Memory B cell (primary cell): ENCODE data around the gene CCDC69.
"Not testable (repeated sequence)": the region's sequence is repeated elsewhere in the genome, so short reads cannot be mapped to it uniquely, and the experiment has no call there.

Experiments
- ATAC-seq: fragments of 150-1000 bp; cut with Tn5 transposase; 2 replicates; pipeline ENCODE4 v1.10.0; 2021; ENCODE audit warnings: low read depth, mild to moderate bottlenecking, moderate library complexity
- DNase-seq, 2 donors: peaks; one replicate each; pipeline ENCODE4 v3.0.0; 2022; ENCODE audit warnings: low spot score in 2 of 2
- H3K27ac Mint-ChIP-seq: one replicate; pipeline ENCODE4 v1.8.0; 2022; ENCODE audit warnings: mild to moderate bottlenecking, moderate library complexity, mixed read lengths
- H3K27me3 Mint-ChIP-seq: one replicate; pipeline ENCODE4 v1.8.0; 2022; ENCODE audit warnings: mixed read lengths
- H3K36me3 Mint-ChIP-seq: one replicate; pipeline ENCODE4 v1.8.0; 2022; ENCODE audit warnings: mild to moderate bottlenecking, mixed read lengths
- H3K4me1 Mint-ChIP-seq: one replicate; pipeline ENCODE4 v1.8.0; 2022; ENCODE audit warnings: mixed read lengths
- H3K4me3 Mint-ChIP-seq: one replicate; pipeline ENCODE4 v1.8.0; 2022; ENCODE audit warnings: mild to moderate bottlenecking, moderate library complexity, mixed read lengths
- H3K9me3 Mint-ChIP-seq: one replicate; pipeline ENCODE4 v1.8.0; 2022; ENCODE audit warnings: mixed read lengths

Gene CCDC69

GRCh38 chr5:151223447-151224264 lies at the start of gene CCDC69:
Gene CCDC69, minus strand, starts transcription at chr5:151224092. Its CDS starts 122 bp downstream, at chr5:151223970.
- Mint-ChIP-seq H3K27me3 (no peaks in the 10 kb centered on the region), H3K4me1 (peaks cover 53% of the 10 kb centered on the region), H3K36me3 (peaks cover 17% of the 10 kb centered on the region), H3K9me3 (no peaks in the 10 kb centered on the region), H3K27ac (peak within 1 kb of the TSS; percentile 65), H3K4me3 (peak within 1 kb of the TSS; percentile 77)
- ATAC-seq (peak; percentile 57), DNase-seq (peak; percentile 36 to 62)

- Mint-ChIP-seq H3K27me3 (no peaks in the 10 kb centered on the region), H3K36me3 (peaks cover 18% of the 10 kb centered on the region), H3K27ac (no peak overlapping the region), H3K4me1 (no peaks in the 10 kb centered on the region), H3K4me3 (no peak overlapping the region), H3K9me3 (no peaks in the 10 kb centered on the region)
- DNase-seq, result no peak
- ATAC-seq, result no peak
Observed at GRCh38 chr5:151271336-151271735, 47.4 kb upstream of the CCDC69 start.

- Mint-ChIP-seq H3K36me3 (peaks cover 21% of the 10 kb centered on the region), H3K27ac (no peak overlapping the region), H3K27me3 (no peaks in the 10 kb centered on the region), H3K4me1 (no peaks in the 10 kb centered on the region), H3K4me3 (no peak overlapping the region), H3K9me3 (no peaks in the 10 kb centered on the region)
- ATAC-seq, result peak; percentile 96
- DNase-seq, result no peak
Observed at GRCh38 chr5:151270599-151270998, 46.7 kb upstream of the CCDC69 start.

GRCh38 chr5:151267491-151268260 lies 43.8 kb upstream of the CCDC69 start:
- ATAC-seq (no peak), DNase-seq (no peak)
- Mint-ChIP-seq H3K4me1 (peaks cover 12% of the 10 kb centered on the region), H3K27ac (peak overlapping the region; percentile 15), H3K9me3 (no peaks in the 10 kb centered on the region), H3K36me3 (peaks cover 42% of the 10 kb centered on the region), H3K4me3 (no peak overlapping the region), H3K27me3 (no peaks in the 10 kb centered on the region)

- no peak overlapping the region for H3K4me3 Mint-ChIP-seq
- no peak for DNase-seq
- H3K4me1 Mint-ChIP-seq, result peaks cover 25% of the 10 kb centered on the region
- peaks cover 57% of the 10 kb centered on the region for H3K36me3 Mint-ChIP-seq
- no peak for ATAC-seq
- H3K27ac Mint-ChIP-seq, result peak overlapping the region; percentile 85
- H3K9me3 Mint-ChIP-seq, result no peaks in the 10 kb centered on the region
- H3K27me3 Mint-ChIP-seq, result no peaks in the 10 kb centered on the region
Observed at GRCh38 chr5:151264113-151264512, 40.2 kb upstream of the CCDC69 start.

GRCh38 chr5:151262532-151262931 lies 38.6 kb upstream of the CCDC69 start:
- Mint-ChIP-seq H3K9me3 (no peaks in the 10 kb centered on the region), H3K4me3 (no peak overlapping the region), H3K36me3 (peaks cover 65% of the 10 kb centered on the region), H3K27me3 (no peaks in the 10 kb centered on the region), H3K4me1 (peaks cover 38% of the 10 kb centered on the region), H3K27ac (peak overlapping the region; percentile 28)
- no peak for DNase-seq
- no peak for ATAC-seq

GRCh38 chr5:151259931-151260330 lies 36.0 kb upstream of the CCDC69 start:
- Mint-ChIP-seq H3K4me1 (peaks cover 57% of the 10 kb centered on the region), H3K9me3 (no peaks in the 10 kb centered on the region), H3K36me3 (peaks cover 50% of the 10 kb centered on the region), H3K27ac (peak overlapping the region; percentile 94), H3K27me3 (no peaks in the 10 kb centered on the region), H3K4me3 (no peak overlapping the region)
- DNase-seq (no peak), ATAC-seq (no peak)

- no peaks in the 10 kb centered on the region for H3K9me3 Mint-ChIP-seq
- H3K27ac Mint-ChIP-seq, result peak overlapping the region; percentile 94
- no peak for DNase-seq
- ATAC-seq, result no peak
- no peaks in the 10 kb centered on the region for H3K27me3 Mint-ChIP-seq
- peaks cover 41% of the 10 kb centered on the region for H3K36me3 Mint-ChIP-seq
- peak overlapping the region; percentile 22 for H3K4me3 Mint-ChIP-seq
- peaks cover 59% of the 10 kb centered on the region for H3K4me1 Mint-ChIP-seq
Observed at GRCh38 chr5:151258816-151259215, 34.9 kb upstream of the CCDC69 start.

GRCh38 chr5:151258201-151258611 lies 34.3 kb upstream of the CCDC69 start:
- ATAC-seq, result no peak
- peaks cover 35% of the 10 kb centered on the region for H3K36me3 Mint-ChIP-seq
- H3K4me3 Mint-ChIP-seq, result no peak overlapping the region
- H3K27ac Mint-ChIP-seq, result peak overlapping the region; percentile 94
- no peaks in the 10 kb centered on the region for H3K9me3 Mint-ChIP-seq
- no peak for DNase-seq
- H3K27me3 Mint-ChIP-seq, result no peaks in the 10 kb centered on the region
- H3K4me1 Mint-ChIP-seq, result peaks cover 64% of the 10 kb centered on the region

GRCh38 chr5:151257731-151258181 lies 33.9 kb upstream of the CCDC69 start:
- Mint-ChIP-seq H3K9me3 (no peaks in the 10 kb centered on the region), H3K4me3 (peak overlapping the region; percentile 79), H3K27ac (peak overlapping the region; percentile 94), H3K4me1 (peaks cover 63% of the 10 kb centered on the region), H3K27me3 (no peaks in the 10 kb centered on the region), H3K36me3 (peaks cover 34% of the 10 kb centered on the region)
- ATAC-seq (peak; percentile 46), DNase-seq (peak; percentile 46 to 52)

GRCh38 chr5:151255621-151256286 lies 31.9 kb upstream of the CCDC69 start:
- Mint-ChIP-seq H3K27ac (peak overlapping the region; percentile 94), H3K4me3 (peak overlapping the region; percentile 99), H3K9me3 (no peaks in the 10 kb centered on the region), H3K27me3 (no peaks in the 10 kb centered on the region), H3K36me3 (peaks cover 24% of the 10 kb centered on the region), H3K4me1 (peaks cover 59% of the 10 kb centered on the region)
- peak in 1 of 2 donors; percentile 61 for DNase-seq
- peak; percentile 59 for ATAC-seq

GRCh38 chr5:151254990-151255389 lies 31.1 kb upstream of the CCDC69 start:
- Mint-ChIP-seq H3K4me3 (peak overlapping the region; percentile 99), H3K36me3 (peaks cover 24% of the 10 kb centered on the region), H3K4me1 (peaks cover 66% of the 10 kb centered on the region), H3K27ac (peak overlapping the region; percentile 94)
- H3K9me3 Mint-ChIP-seq, DNase-seq, H3K27me3 Mint-ChIP-seq, ATAC-seq: not testable (repeated sequence)

- peaks cover 21% of the 10 kb centered on the region for H3K36me3 Mint-ChIP-seq
- DNase-seq (no peak), ATAC-seq (no peak)
- H3K27ac Mint-ChIP-seq, result peak overlapping the region; percentile 94
- no peaks in the 10 kb centered on the region for H3K9me3 Mint-ChIP-seq
- H3K27me3 Mint-ChIP-seq, result no peaks in the 10 kb centered on the region
- peaks cover 64% of the 10 kb centered on the region for H3K4me1 Mint-ChIP-seq
- peak overlapping the region; percentile 99 for H3K4me3 Mint-ChIP-seq
Observed at GRCh38 chr5:151254556-151254955, 30.7 kb upstream of the CCDC69 start.

- DNase-seq (no peak), ATAC-seq (no peak)
- H3K27me3 Mint-ChIP-seq, result no peaks in the 10 kb centered on the region
- H3K36me3 Mint-ChIP-seq, result peaks cover 13% of the 10 kb centered on the region
- H3K4me3 Mint-ChIP-seq, result peak overlapping the region; percentile 99
- no peaks in the 10 kb centered on the region for H3K9me3 Mint-ChIP-seq
- H3K27ac Mint-ChIP-seq, result peak overlapping the region; percentile 94
- peaks cover 55% of the 10 kb centered on the region for H3K4me1 Mint-ChIP-seq
Observed at GRCh38 chr5:151253605-151253950, 29.7 kb upstream of the CCDC69 start.
